OCI-LY7 (cell line): Measurements from ENCODE around the gene PNPT1. TPM values are rescaled to one million over a fixed set of nuclear protein-coding genes. Genes with fewer than 3 reads are reported as not detected.
"Not testable (repeated sequence)": the region's sequence is repeated elsewhere in the genome, so short reads cannot be mapped to it uniquely, and the experiment has no call there.

Source experiments
- BruUV-seq: library from RNA; stranded (reverse); fragments of 400-500 nt; replicated peaks from 2 replicates; lab custom pipeline; 2021; lab: Mats Ljungman, UMichigan
- CTCF ChIA-PET: fragments of 300-600 bp; sonication (Branson Sonifier 250); formaldehyde crosslinking; loops from one replicate; lab custom pipeline; 2022; ENCODE audit warnings: antibody characterized with exemption; ENCODE audit not compliant: unreplicated experiment; lab: Charles Lee
- POLR2A ChIA-PET: fragments of 300-600 bp; sonication (Branson Sonifier 250); formaldehyde crosslinking; loops from one replicate; lab custom pipeline; 2022; ENCODE audit warnings: antibody characterized with exemption; lab: Charles Lee
- DNase-seq: peaks from one replicate; pipeline ENCODE4 v3.0.0-alpha.2; 2015; ENCODE audit warnings: low spot score
- H2AFZ ChIP-seq: fragments of 200-600 bp; sonication (generic), shearing (Covaris generic); 2 replicates; pipeline ENCODE4 v1.6.1; 2014; ENCODE audit warnings: mild to moderate bottlenecking, antibody characterized with exemption, low read length, moderate library complexity
- H3K27ac ChIP-seq: fragments of 200-600 bp; sonication (generic); 2 replicates; pipeline ENCODE4 v1.5.1; 2014; ENCODE audit warnings: mixed run types, low read depth, mild to moderate bottlenecking, moderate library complexity, low read length, inconsistent platforms; ENCODE audit not compliant: poor library complexity, severe bottlenecking
- H3K36me3 ChIP-seq: fragments of 200-600 bp; sonication (generic); 2 replicates; pipeline ENCODE4 v1.6.1; 2014; ENCODE audit warnings: mild to moderate bottlenecking, antibody characterized with exemption, low read length, moderate library complexity, mixed read lengths; ENCODE audit not compliant: insufficient read depth
- H3K4me1 ChIP-seq: fragments of 200-600 bp; sonication (generic); 2 replicates; pipeline ENCODE4 v1.5.1; 2014; ENCODE audit warnings: mild to moderate bottlenecking, low read length; ENCODE audit not compliant: insufficient read depth, poor library complexity, severe bottlenecking
- H3K4me2 ChIP-seq: fragments of 200-600 bp; sonication (generic); 2 replicates; pipeline ENCODE4 v1.6.1; 2014; ENCODE audit warnings: mild to moderate bottlenecking, low read length
- H3K4me3 ChIP-seq: fragments of 200-600 bp; sonication (generic); 2 replicates; pipeline ENCODE4 v1.5.1; 2014; ENCODE audit warnings: mild to moderate bottlenecking, low read depth, low read length; ENCODE audit not compliant: poor library complexity, severe bottlenecking
- H3K79me2 ChIP-seq: fragments of 200-600 bp; sonication (generic); 2 replicates; pipeline ENCODE4 v1.6.1; 2016; ENCODE audit warnings: low read depth, mild to moderate bottlenecking, low read length, moderate library complexity, mixed read lengths; ENCODE audit not compliant: insufficient read depth
- H3K9me2 ChIP-seq: fragments of 200-600 bp; sonication (generic); 2 replicates; pipeline ENCODE4 v1.6.1; 2016; ENCODE audit warnings: mild to moderate bottlenecking, low read length, mixed read lengths; ENCODE audit not compliant: insufficient read depth
- H3K9me3 ChIP-seq: fragments of 200-600 bp; sonication (generic); 2 replicates; pipeline ENCODE4 v1.6.1; 2014; ENCODE audit warnings: mild to moderate bottlenecking, mixed run types, low read length, mixed read lengths
- H4K20me1 ChIP-seq: fragments of 200-600 bp; sonication (generic); 2 replicates; pipeline ENCODE4 v1.6.1; 2014; ENCODE audit warnings: mild to moderate bottlenecking, antibody characterized with exemption, low read length, moderate library complexity, mixed read lengths; ENCODE audit not compliant: insufficient read depth
- EZH2phosphoT487 ChIP-seq: fragments of 200-600 bp; sonication (generic); IDR thresholded peaks from 2 replicates; pipeline ENCODE4 v1.6.1; 2018; ENCODE audit warnings: low read depth, borderline replicate concordance, mild to moderate bottlenecking, mixed run types, antibody characterized with exemption, low read length, moderate library complexity, mixed read lengths
- intact Hi-C: fragments of 100-400 bp; cut with micrococcal nuclease; formaldehyde crosslinking; loops from one replicate; pipeline ENCODE4 v1.10.0; 2022; ENCODE audit not compliant: unreplicated experiment
- total RNA-seq, 2 experiments: library from RNA; depleted of rRNA in 1 of 2; stranded (reverse); fragments of >200 nt in 1 of 2; shearing (Covaris generic) in 1 of 2; gene quantifications; 2 replicates each; pipeline ENCODE4 v1.2.3, GENCODE V29; 2014 to 2022
- TF ChIP-seq, protein P1 (sequence below): fragments of 200-600 bp; sonication (generic); conservative IDR thresholded peaks from 2 replicates; pipeline ENCODE4 v1.5.1; 2014; ENCODE audit warnings: mild to moderate bottlenecking, antibody characterized with exemption, low read length, moderate library complexity, mixed read lengths

Gene PNPT1
- total RNA-seq, 2 experiments from 2014 or later = 35.1 to 45.0 TPM

DNA sequence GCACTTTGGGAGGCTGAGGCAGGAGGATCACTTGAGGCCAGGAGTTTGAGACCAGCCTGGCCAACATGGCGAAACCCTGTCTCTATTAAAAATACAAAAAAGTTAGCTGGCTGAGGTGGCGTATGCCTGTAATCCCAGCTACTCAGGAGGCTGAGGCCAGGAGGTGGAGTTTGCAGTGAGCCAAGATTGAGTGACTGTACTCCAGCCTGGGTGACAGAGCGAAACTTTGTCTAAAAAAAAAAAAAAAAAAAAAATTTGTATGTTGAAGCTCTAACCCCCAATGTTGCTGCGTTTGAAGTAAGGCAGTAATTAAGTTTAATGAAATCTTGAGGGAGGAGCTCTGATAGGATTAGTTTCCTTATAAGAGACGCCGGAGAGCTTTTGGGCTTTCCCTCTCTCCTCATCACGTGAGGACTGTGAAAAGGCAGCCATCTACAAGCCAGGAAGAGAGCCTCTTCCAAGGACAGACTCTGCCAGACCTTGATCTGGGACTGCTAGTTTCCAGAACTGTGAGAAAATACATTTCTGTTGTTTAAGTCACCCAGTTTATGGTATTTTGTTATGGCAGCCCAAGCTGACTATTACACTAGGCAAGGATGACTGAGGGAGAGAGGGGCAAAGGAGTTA is 11.5 kb upstream of the PNPT1 start:
- no TSS peak for BruUV-seq
- no peaks in the 10 kb centered on the region for H3K79me2 ChIP-seq
- H3K27ac ChIP-seq = no peak overlapping the region
- no peak overlapping the region for H2AFZ ChIP-seq
- POLR2A ChIA-PET = interaction anchor here (0.7 kb wide), 1 partner anchor 10 kb away, joined by 5 read pairs; no protein-coding TSS in a partner anchor
- no peaks in the 10 kb centered on the region for H3K4me1 ChIP-seq
- CTCF ChIA-PET = no interaction called here
- H4K20me1 ChIP-seq = no peaks in the 10 kb centered on the region
- intact Hi-C loops = no loop called here
- no peak overlapping the region for H3K4me2 ChIP-seq
- no peak overlapping the region for H3K4me3 ChIP-seq
- no peaks in the 10 kb centered on the region for H3K9me2 ChIP-seq
- no peaks in the 10 kb centered on the region for H3K36me3 ChIP-seq
- TF ChIP-seq, protein P1, sequence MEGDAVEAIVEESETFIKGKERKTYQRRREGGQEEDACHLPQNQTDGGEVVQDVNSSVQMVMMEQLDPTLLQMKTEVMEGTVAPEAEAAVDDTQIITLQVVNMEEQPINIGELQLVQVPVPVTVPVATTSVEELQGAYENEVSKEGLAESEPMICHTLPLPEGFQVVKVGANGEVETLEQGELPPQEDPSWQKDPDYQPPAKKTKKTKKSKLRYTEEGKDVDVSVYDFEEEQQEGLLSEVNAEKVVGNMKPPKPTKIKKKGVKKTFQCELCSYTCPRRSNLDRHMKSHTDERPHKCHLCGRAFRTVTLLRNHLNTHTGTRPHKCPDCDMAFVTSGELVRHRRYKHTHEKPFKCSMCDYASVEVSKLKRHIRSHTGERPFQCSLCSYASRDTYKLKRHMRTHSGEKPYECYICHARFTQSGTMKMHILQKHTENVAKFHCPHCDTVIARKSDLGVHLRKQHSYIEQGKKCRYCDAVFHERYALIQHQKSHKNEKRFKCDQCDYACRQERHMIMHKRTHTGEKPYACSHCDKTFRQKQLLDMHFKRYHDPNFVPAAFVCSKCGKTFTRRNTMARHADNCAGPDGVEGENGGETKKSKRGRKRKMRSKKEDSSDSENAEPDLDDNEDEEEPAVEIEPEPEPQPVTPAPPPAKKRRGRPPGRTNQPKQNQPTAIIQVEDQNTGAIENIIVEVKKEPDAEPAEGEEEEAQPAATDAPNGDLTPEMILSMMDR = no peak
- TF ChIP-seq EZH2phosphoT487 = no peak
- H3K9me3 ChIP-seq = no peaks in the 10 kb centered on the region
- DNase-seq = no peak

DNA sequence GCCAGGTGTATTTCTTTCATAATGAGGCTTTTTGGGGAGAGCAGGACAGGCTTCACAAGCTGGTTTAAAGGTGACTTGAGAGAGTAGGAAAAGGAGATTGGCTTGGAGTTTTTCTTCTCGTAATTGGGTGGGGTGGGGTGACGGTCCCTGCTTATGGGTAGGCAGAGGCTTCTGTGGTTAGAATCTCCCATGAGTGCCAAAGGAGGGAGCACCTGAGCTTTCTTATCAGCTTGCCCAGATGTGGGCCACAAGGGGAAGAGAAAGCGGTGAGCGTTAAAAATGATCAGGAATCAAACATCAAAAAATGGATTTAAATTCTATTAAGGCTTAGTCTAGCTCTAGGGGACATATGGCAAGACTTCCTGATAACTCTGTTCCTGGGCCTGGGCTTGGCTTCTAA is 9.7 kb upstream of the PNPT1 start:
- Histone ChIP-seq H2AFZ (no peak overlapping the region), H3K27ac (no peak overlapping the region), H3K9me2 (no peaks in the 10 kb centered on the region), H3K9me3 (no peaks in the 10 kb centered on the region), H4K20me1 (no peaks in the 10 kb centered on the region), H3K4me1 (no peaks in the 10 kb centered on the region), H3K36me3 (no peaks in the 10 kb centered on the region), H3K4me2 (no peak overlapping the region), H3K4me3 (no peak overlapping the region), H3K79me2 (no peaks in the 10 kb centered on the region)
- TF ChIP-seq, protein P1 = no peak
- no peak for TF ChIP-seq EZH2phosphoT487
- ChIA-PET CTCF (no interaction called here), POLR2A (no interaction called here)
- no TSS peak for BruUV-seq
- intact Hi-C loops = no loop called here
- no peak for DNase-seq

DNA sequence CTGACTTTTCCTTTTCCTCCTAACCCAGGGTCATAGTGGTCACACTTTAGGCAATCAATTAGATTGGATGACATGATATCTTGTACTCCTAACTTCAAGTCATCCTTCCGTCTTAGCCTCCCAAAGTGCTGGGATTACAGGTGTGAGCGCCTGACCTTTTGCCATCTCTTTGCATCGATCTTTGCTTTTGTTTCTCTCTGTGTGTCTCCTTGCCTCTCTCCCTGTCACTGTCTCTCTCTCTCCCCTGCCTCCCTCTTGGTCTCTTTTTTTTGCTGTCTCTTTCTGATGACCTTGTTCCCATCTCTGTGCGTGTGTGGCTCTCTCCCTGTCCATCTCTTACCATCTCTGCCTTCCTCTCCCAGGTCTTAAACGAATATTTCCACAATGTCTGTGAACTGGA is 904 bp downstream of the PNPT1 start:
- H3K9me2 ChIP-seq, H4K20me1 ChIP-seq, BruUV-seq, POLR2A ChIA-PET, H3K9me3 ChIP-seq, H2AFZ ChIP-seq, DNase-seq, CTCF ChIA-PET, intact Hi-C loops, H3K27ac ChIP-seq: not testable (repeated sequence)
- Histone ChIP-seq H3K36me3 (peaks cover 39% of the 10 kb centered on the region), H3K79me2 (peaks cover 64% of the 10 kb centered on the region), H3K4me1 (peaks cover 14% of the 10 kb centered on the region), H3K4me2 (peak overlapping the region; percentile 95), H3K4me3 (peak overlapping the region; percentile 79)
